GM21360 (cell line): ENCODE measurements around the gene EVPL.

Source experiments
- ATAC-seq: cut with Tn5 transposase; IDR thresholded peaks from one replicate; pipeline ENCODE4 v1.9.1; 2021; ENCODE audit warnings: mild to moderate bottlenecking, moderate library complexity; ENCODE audit not compliant: unreplicated experiment

EVPL gene

DNA sequence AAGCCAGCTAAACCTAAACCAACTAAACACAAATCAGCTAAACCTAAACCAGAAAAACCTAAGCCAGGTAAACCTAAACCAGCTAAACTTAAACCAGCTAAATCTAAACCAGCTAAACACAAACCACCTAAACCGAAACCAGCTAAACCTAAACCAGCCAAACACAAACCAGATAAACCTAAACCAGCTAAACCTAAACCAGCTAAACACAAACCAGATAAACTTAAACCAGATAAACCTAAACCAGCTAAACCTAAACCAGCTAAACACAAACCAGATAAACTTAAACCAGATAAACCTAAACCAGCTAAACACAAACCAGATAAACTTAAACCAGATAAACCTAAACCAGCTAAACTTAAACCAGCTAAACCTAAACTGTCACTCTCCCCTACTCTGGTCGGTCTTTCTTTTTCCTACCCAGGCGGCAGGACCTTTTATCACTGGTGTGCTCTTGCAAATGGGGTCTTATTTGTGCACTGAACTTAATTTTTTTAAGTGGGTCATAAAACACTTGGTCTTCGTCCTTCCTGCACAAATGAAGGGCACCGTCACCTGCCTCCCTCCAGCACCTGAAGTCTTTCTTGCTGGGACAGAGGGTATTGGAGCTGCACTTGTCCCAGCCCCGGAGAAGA lies 7.2 kb downstream of the EVPL start:
- ATAC-seq: no peak

DNA sequence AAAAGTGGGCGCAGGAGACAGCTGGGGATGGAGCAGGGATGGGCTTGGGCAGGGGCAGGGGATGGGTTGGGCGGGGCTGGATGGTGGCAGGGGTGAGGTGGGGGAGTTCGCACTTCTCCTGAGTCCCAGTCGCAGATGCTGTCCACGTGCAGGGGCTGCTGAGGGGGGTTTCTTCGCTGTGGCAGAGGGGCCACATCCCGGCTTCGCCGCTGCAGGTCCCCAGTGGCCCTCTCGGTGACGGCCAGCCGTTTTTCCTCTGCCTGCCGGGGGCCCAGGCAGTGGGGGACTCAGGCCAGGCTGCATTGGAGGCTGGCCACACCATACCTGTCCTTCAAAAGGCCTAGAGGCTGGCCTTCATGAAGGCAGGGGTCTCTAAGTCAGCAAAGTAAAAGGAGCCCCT lies 8.3 kb downstream of the EVPL start:
- ATAC-seq: no peak

DNA sequence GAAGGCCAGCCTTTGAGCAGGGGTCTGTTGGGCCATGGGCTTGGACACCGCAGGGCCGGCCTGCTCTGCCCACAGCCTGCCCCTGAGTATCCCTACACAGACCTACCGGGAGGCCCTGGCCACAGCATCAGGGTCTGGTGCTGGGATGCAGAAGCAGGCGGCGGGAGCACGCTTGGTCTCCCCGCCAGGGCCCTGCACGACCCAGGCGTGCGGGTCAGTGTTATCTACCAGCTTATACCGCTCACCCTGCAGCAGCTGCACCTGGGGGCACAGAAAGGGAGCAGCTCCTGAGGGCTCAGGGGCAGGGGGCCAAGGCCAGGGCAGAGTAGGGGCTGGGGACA lies 8.8 kb downstream of the EVPL start:
- ATAC-seq: no peak

DNA sequence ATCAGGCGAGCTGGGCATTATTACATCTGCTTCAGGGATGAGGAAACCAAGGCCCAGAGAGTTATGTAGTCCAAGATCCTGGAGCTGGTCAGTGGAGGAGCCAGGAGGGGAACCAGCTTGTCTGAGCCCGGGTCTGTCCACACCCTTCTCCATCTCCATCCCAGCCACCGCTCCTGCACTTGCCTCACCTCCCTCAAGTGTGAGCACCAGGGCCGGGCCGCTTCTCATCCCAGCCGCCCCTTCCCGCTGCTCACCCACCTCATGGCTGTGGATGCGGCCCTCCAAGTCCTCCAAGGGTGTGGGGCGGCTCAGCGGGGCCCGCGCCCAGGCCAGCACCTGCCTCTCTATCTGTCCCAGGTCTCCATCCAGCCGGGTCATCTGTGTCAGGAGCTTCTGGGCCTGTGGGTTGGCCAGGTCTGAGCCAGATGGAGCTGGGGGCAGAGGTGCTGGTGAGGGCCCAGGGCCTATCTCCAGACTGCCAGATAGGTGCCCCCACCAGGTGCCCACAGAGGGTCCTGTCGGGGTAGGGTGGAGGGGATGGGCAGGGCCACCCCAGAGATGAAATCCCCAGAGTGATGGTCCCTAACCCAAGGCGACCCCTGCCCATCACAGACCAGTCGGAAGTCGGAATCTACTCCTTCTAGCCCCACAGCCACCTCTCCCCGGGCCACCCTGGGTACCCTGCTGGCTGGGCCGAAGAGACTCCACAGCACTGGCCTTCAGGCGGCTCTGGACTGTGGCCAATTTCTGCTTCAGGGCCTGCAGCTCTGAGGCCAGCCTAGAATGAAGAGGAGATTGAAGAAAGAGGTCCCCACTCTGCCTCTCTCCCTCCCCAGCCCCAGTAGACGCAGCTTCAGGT lies 9.4 kb downstream of the EVPL start:
- no peak for ATAC-seq

DNA sequence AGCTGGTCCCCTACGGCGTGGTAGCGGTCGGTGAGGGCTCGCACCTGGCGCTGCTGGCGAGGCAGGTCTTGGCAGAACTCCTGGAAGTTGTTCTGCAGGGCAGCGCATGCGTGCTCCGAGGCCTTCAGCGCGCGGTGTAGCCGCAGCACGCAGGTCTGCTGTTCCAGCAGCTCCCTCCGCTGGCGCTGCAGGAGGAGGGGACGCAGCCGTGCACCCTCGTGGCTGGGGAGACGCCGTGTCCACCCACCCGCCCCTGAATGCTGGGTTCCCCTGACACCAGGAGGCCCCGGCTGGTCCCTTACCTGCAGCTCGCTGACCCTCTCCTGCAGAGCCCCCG lies 12.2 kb downstream of the EVPL start:
- no peak for ATAC-seq

DNA sequence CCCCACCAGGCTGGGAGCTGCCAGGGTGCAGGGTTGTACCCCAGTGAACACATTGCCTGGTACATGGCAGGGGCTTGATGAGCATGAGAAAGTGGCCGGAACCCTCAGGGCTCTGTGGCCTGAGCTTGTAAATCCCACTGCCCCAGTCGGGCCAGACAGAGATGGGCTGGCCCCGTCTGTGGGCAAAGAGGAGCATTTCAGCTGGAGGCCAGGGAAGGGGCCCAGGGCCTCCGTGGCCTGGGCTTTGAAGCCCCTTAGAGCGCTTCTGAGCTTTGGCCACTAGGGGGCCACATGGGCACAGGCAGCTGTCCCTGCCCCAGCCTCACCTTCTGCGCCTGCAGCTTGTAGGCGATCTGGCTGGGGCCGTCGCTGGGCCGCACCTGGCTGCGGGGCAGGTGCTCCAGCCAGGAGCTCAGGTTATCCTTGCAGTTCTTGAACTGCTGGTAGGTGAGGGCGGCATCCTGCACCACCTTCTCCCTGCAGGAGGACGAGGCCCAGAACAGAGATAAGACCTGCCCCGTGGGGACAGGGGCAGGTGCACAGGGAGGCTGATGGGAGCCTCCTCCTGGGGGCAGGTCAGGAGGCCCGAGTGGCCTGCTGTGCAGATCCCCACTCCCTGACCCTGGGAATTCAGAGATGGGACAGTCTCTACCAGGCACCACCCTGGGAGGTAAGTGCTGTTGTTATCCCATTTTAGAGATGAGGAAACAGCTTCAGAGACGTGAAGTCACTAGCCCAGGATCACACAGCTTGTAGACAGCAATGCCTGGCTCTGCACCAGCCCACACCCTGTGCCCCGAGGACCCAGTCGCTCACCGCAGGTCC lies 12.8 kb downstream of the EVPL start:
- ATAC-seq: no peak

DNA sequence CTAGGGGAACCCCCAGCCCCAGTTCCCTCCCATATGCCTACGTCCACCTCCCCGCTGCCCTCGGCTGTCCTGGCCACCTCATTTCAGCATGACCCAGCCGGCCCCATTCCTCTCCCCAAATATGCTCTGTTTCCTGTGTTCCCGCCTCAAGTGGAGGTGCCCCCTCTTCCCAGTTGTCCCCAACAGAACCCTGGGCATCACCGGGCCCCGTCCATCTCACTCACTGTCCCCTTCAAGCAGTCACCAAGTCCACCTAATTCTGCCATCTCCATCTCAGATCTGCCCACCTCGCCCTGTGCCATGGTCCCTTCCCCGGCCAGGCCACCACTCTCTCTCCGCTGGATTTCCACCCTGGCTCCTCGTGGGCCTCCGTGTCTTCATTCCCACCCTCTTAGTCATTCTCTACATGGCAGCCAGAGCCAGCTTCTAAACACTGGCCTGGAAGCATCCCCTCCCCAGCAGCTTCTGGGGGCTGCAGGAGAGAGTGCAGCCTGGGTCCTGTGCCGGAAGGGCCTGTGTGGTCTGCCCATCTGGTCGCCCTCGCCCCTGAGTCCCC lies 13.7 kb downstream of the EVPL start:
- ATAC-seq: no peak

DNA sequence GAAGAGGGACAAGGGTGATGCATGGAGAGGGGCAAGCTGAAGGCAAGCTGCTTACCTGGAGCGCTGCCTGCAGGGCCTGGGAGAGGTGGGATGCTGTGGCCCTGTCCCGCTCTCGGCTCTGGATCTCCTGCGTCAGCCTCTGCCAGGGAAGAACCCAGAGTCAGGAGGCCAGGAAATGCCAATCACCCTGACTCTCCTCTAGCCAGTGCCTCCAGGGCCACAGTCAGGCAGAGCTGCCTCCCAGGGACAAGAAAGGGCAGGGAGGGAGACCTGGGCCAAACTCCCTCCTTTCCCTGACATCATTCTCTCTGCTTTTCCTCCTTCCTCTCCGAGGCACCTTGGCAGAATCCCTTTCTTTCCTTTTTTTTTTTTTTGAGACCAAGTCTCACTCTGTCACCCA lies 15.2 kb downstream of the EVPL start:
- ATAC-seq: no peak

DNA sequence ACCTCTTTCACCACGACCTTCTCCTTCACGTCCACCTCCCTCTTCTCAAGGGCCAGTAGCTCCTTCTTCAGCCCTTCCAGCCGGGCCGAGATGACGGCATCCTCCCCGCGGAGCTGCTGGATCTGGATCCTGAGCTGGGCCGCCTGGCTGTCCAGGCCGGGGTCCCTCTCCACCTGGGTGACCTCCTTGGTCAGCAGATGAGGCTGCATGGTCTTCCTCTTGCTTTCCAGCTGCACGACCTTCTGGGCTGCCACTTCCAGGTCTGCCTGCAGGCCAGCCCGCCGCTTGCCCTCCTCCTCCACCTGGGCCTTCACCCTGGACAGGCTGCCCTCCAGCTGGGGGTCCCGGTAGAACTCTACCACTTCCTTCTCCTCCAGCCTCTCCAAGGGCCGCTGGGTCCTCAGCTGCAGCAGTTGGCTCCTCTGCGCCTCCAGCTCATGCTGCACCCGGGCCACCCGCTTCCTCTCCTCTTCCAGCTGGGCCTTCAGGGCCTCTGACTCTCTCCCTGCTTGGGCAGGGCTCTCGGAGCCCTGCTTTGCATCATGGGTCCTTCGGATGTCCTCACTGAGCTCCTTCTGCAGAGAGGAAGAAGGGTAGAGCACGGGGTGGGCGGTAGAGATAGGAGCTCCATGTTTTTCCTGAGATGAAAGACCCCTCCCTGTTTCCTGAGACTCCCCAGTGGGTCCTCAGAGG lies 17.0 kb downstream of the EVPL start:
- ATAC-seq: no peak

DNA sequence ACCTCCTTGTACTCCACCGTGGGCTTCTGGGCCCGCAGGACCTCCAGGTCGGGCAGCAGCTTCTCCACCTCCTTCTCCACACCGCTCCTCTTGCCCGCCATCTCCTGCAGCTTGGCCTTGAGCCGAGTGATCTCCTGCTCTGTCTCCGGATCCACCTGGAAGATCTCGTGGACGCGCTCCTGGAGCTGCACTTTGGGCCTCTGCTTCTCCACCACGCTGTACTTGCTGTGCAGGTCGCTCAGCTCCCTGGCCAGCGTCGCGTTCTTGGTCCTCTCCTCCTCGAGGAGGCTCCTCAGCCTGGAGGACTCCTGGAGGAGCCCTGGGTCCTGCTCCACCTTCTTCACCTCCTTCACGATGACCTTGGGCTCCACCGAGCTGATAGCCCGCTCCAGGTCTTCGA lies 17.7 kb downstream of the EVPL start:
- ATAC-seq: no peak

DNA sequence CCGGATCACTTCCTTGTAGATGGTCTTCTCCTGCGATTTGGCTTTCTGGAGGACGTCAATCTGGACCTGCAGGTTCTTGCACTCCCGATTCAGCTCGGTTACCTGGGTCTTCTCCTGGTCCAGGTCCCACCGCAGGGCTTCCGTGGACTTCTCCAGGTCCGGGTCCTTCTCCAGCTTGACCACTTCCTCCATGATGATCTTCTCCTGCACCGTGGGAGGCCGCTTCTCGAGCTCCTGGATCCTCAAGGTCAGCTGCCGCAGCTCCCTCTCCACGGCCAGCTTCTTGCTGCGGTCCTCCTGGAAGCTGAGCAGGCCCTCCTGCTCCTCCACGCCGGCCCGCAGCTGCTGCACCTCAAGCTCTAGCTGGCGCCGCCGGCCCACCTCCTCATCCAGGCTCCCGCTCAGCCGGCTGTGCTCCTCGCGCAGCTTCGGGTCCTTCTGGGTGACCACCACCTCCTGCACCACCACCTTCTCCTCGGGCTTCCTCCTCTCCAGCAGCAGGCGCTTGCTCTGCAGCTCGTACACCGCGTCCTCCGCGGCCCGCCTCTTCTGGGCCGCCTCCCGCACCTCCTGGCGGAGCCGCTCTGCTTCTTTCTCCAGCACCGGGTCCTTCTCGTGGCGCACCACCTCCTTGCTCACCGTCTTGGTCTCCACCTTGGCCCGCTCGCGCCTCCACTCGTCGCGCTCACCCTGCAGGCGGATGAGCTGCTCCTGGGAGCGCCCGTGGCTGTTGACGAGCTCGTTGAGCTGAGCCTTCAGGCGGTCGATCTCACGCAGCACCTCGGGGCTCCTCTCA lies 18.3 kb downstream of the EVPL start:
- ATAC-seq: no peak

DNA sequence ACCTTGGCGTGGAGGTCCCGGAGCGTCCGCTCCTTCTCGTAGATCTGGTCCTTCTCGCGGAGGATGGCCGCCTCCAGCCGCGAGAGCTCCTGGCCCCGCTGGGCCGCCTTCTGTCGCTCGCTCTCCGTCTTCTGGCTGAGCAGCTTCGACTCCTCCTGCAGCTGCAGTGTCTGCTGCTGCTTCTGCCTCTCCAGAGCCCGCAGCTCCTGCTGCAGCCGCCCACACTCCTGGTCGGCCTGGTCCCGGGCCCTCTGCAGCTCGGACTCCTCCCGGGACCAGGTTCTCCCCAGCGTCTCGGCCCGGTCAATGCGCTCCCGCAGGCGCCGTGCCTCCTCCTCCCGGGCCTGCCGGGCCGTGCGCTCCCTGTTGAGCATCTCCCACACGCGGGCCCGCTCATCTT lies 18.9 kb downstream of the EVPL start:
- no peak for ATAC-seq

DNA sequence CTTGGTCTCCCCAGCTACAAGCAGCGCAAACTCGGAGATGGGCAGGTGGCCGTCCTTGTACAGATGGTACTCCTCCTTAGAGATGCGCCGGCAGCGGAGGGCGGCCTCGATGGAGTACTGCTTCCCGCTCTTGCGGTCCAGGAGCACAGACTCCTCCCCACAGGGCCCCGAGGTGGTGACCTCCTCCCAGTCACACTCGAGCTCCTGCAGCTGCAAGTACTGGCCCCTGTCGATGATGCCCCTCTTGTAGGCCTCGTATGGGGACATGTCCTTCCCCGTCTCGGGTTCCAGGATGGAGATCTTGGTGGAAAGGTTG lies 19.3 kb downstream of the EVPL start:
- ATAC-seq: no peak

DNA sequence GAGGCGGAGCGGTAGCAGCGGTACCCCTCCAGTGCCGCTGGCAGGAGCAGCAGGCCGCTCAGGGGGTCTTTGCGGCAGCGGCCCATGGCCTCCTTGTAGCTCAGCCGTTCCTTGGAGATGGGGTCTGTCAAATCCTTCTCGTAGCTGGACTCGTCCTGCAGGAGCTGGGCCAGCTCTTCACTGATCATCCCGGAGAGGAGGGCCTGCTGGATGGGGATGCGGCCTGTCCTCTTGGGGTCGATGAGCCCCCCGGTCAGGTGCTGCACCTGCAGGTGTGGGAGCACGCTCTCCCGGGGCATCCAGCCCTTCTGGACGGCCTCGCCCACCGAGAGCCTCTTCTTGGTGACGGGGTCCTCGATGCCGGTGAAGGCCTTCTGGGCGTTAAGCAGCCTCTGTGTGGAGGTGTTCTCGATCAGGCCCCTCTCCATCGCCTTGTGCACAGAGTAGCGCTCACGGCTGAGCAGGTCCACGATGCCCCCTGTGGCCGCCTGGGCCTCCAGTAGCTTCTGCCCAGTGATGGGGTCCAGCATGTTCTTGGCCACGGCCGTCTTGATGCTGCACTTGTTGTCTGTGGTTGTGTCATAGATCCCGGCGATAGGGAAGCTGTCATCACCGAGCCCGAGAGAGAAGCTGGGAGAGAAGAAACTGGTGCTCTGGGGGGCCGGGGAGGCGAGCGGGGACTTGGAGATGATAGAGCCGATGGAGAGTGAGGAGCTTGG lies 19.8 kb downstream of the EVPL start:
- no peak for ATAC-seq

DNA sequence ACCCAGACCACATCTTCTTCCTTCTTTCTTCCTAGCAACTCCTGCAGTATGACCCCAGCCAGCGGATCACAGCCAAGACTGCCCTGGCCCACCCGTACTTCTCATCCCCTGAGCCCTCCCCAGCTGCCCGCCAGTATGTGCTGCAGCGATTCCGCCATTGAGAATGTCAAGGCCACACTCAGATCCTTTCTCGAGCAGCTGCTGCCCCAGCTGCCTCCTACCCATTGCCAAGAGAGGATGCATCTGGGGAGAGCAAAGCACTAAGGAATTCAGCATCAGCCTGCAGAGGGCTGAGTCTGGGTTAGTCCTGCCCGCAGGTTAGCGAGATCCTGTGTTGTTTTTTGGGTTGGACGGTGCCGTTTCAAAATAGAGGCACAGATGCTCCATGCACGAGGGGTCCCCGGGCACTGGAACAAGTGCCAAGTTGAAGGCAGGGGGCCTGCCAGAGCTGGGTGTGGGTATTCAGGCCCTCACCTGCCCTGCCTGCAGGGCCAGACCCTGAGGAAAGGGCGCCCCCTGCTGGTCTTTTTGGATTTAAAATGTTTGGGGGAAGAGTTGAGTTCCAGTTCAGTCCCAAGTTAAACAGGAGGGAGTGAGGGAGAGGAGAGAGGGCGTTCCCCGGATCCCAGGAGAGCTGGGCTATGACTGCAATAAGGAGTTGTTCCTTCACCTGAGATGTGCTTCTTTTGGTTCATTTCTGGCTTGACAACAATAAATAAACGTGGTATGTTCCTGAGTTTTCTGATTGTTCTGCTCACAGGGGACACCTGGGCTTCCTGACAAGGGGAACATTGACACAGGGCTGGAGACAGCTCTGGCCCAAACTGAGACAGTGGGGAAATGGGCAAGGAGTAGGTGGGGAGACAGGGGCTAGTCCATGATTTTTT lies 21.6 kb downstream of the EVPL start:
- no peak for ATAC-seq

DNA sequence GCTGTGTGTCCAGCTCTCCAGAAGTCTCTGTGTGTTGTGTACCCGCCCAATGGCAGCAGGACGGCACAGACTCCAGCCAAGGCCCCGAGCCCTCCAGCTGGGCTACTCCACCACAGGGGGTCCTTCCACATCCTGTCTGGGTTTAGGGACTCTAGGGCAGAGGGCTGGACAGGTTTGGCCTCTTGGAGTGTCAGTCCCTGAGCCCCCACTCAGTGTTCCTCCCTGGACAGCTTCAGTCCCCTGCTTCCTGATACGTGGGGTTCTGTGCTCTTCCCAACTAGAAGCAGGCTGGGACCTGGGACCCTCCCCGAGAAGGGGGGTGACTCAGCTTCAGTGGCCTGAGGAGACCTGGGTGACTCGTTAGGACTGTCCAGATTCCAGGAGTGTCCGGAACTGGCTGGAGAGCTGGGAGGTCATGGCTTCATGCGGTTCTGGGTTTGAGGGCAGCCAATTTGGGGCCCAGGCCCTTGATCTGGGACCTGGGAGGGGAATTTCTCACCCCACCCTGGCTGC lies 22.3 kb downstream of the EVPL start:
- no peak for ATAC-seq

DNA sequence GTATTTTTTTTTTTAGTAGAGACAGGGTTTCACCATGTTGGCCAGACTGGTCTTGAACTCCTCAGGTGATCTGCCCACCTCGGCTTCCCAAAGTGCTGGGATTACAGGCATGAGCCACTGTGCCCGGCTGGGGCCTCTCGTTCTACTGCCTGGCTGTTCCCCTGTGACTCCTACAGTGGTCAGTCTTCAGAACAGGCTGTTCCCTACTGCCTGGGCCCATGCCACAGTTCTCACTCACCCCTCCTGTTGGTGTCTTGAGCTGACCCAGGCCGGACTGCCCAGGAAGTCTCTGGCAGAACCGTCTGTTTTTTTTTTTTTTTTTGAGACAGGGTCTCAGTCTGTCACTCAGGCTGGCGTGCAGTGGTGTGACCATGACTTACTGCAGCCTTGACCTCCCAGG lies 23.2 kb downstream of the EVPL start:
- ATAC-seq: no peak

DNA sequence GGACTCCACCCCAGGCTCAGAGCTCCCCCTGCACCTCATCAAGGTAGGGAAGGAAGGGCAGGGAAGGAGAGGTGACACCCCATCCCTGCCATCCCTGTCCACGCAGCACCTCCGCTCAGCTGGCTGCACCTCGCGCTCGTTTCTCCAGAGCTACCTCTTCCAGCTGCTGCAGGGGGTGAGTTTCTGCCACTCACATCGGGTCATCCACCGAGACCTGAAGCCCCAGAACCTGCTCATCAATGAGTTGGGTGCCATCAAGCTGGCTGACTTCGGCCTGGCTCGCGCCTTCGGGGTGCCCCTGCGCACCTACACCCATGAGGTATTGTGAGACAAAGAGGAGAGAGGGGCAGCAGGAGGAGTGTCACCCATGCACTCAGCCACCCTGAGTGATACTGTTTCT lies 25.0 kb downstream of the EVPL start:
- no peak for ATAC-seq
